ENCODE data around the gene LAYN. TPM values are rescaled to one million over a fixed set of nuclear protein-coding genes. Genes with fewer than 3 reads are reported as not detected.

Gene LAYN
- total and polyA plus RNA-seq, 2 donors (not counting 3 experiments of a cell fraction or from before 2014, with no cell fraction given), result 0.92 to 2.2 TPM

GRCh38 chr11:111604392-111605009 is 64.0 kb downstream of the LAYN start:
- Histone ChIP-seq H3K4me2 (ENCODE audit: insufficient read depth, low read length) (peak overlapping the region; percentile 82), H3K9me1 (replicated peaks; ENCODE audit: control insufficient read depth, extremely low read depth, insufficient read depth, low read length) (no peaks in the 10 kb centered on the region), H3K9me3 (replicated peaks; ENCODE audit: control insufficient read depth, insufficient read depth, low read length) (no peaks in the 10 kb centered on the region), H3K9ac (replicated peaks; ENCODE audit: extremely low read depth, insufficient read depth, low read length) (no peak overlapping the region), H3K79me2 (ENCODE audit: control insufficient read depth, insufficient read depth, low read length) (peaks cover 4% of the 10 kb centered on the region), H3K27me3 (ENCODE audit: control insufficient read depth in 2 of 2, insufficient read depth in 2 of 2, low read length in 2 of 2) (no peaks in the 10 kb centered on the region), H3K4me3 (replicated peaks in 1 of 3; ENCODE audit: insufficient read depth in 1 of 3, low read depth in 1 of 3, low read length in 3 of 3) (peak overlapping the region in 1 of 3 experiments; percentile 2), H4K20me1 (replicated peaks; ENCODE audit: control insufficient read depth, extremely low read depth, insufficient read depth, low read length) (no peaks in the 10 kb centered on the region), H3K36me3 (ENCODE audit: control insufficient read depth in 2 of 2, extremely low read depth in 1 of 2, insufficient read depth in 2 of 2, low read length in 2 of 2) (no peaks in the 10 kb centered on the region), H3K27ac (ENCODE audit: insufficient read depth, low read depth, low read length) (no peak overlapping the region), H2AFZ (ENCODE audit: low read depth, low read length) (no peak overlapping the region), H3K4me1 (ENCODE audit: control insufficient read depth, extremely low read depth, insufficient read depth, low read length) (peaks cover 17% of the 10 kb centered on the region)
- ChIA-PET POLR2A (interaction anchor here (0.7 kb wide), 1 partner anchor 134 kb away, joined by 4 read pairs; no protein-coding TSS in a partner anchor), CTCF (interaction anchor here (0.7 to 2.5 kb wide), 54 partner anchors 12 to 266 kb away, joined by 3 to 63 read pairs (median 5); partner anchors contain the start of gene PPP2R1B)
- intact Hi-C loops (cut with micrococcal nuclease), result loop anchor here (5.0 to 10.0 kb wide), 2 partner anchors 373 to 480 kb away; partner anchors contain the start of genes SDHD and TIMM8B
- TF ChIP-seq EZH2 (IDR thresholded peaks at IDR 0.05; ENCODE audit: borderline replicate concordance, low read depth, low read length, severe bottlenecking), result no peak
- TF ChIP-seq JUN (IDR thresholded peaks at IDR 0.05; ENCODE audit: borderline replicate concordance, insufficient read depth, insufficient read length, low read depth), result no peak
- TF ChIP-seq FOS (IDR thresholded peaks at IDR 0.05; ENCODE audit: borderline replicate concordance, insufficient read depth, low read length), result no peak
- no peak for TF ChIP-seq MYC (IDR thresholded peaks at IDR 0.05; ENCODE audit: low read depth, low read length)
- peak; percentile 30 to 40 for TF ChIP-seq CTCF (IDR thresholded peaks at IDR 0.05; ENCODE audit: extremely low read depth in 1 of 2, insufficient read depth in 1 of 2, low read depth in 1 of 2, low read length in 2 of 2)
- peak; percentile 35 for FAIRE-seq
- dilution Hi-C loops (cut with MboI; ENCODE audit: extremely low pct_ligation_motif_present, low sequenced_read_pairs), result no loop called here
- DNase-seq (ENCODE audit: low read depth, low spot score), result peak; percentile 79
- no TSS peak for BruUV-seq (replicated peaks)
